Activated T-cell treated with anti-CD3 and anti-CD28 coated beads for 4 hours (primary cell): Measurements from ENCODE around the gene FAM13C.
"Not testable (repeated sequence)": the region's sequence is repeated elsewhere in the genome, so short reads cannot be mapped to it uniquely, and the experiment has no call there.

ENCODE experiments used
- DNase-seq: peaks from one replicate; pipeline ENCODE4 v3.0.0-alpha.2; 2020

FAM13C gene

DNA sequence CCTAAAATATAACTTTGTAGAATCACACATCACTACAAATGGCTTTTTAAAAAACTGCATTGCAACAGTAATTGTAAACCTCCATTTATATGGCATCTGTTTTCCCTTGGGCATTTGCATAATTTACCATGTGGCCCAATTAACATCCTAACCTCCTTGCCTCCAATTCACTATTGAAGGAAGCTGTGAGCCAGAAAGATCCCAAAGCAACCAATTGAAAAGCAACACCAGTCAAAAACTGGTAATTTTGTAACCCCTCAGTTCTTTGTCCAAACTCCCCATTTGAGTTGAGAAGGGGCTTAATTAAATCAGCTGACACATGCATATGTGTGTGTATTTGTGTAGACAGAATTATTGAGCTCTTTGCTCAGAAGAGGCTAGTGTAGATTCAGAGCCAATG lies 90.3 kb downstream of the FAM13C start:
- DNase-seq: no peak

DNA sequence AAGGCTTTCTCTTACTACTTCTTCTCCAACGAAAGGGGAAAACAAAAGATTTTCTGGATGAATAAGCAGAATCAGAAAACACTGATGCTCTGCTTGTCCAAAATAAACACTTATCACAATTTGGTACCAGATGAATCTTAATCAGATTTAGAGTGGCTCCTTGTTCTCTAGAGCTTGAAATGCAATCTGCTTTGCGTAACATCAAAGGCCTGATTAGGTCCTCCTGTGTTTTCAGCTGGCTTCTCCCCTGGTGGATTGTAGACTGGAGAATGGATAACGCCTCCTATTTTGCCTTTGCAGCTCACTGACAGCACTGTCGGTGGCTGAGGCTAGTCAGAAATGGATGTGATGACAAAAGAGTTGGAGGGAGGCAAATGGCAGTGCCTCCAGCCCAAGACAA lies 91.2 kb downstream of the FAM13C start:
- no peak for DNase-seq

DNA sequence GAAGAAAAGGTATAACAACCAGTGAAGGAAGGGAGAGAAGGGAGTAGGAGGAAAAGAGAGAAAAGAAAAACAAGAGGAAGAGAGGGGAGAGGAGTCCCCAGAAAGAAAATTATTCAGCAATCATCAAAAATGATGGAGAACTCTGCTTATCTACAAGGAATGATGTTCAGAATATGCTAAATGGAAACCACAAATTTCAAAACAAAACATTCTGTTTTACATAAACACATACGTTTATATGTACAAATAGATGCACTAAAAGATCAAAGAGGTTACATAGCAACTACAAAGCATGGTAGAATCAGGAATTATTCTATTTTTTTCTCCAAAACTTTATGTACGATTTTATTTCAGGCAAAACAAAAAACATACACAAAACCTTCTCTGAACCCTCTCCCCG lies 91.9 kb downstream of the FAM13C start:
- DNase-seq: no peak

DNA sequence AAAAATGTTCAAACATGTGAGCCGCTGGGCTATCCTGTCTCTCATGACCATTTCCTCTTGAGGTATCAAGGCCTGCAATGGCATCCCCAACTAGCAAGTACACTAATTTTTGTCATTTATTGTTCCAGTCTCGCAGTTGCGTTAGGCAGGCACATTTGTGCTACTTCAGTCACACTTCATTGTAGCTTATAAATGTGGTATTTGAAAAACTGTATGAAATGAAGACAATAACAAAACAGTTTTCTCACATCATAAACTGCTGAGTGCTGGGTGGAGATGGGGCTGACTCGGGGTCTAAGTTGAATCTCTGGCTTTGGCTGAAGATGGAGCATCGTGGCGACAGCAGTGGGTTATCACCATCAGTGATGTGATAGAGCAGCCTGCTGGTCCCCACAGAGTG lies 92.7 kb downstream of the FAM13C start:
- DNase-seq: no peak

DNA sequence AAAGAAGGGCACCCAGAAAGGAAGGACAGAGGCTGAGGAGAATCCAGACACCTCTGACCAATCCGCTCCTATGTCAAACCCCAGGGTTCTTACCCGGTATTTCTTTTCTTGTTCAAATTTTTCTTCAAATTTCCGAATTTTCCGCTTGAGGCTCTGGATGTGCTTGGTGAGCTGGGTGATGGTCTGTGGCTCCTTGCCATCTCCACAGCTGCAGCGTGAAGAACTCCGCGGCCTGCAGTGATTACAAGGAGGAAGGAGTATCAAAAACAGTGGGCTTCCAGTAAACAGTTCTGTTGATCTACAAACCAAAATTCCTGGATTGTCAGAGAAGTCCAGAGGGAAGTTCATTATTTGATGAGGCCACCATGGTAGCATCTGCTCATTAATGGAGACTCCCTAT lies 93.9 kb downstream of the FAM13C start:
- no peak for DNase-seq

DNA sequence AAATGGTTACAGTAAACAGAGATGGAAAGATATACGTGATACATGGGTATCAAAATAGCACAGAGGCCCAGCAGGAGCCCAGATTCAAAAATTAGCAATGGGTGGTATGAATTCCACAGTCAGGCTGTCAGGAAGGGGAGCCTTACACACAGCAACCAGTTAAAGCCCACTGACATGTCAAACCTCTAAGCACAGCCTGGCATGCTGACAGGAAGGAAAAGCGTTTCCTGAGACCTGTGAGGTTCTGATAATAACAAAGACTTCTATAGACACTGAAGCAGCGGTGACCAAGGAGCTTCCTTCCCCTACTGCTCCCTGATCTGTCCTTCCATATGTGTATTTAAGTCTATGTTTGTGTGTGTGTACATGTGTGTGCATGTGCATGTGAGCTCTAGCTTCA lies 96.0 kb downstream of the FAM13C start:
- DNase-seq: no peak

DNA sequence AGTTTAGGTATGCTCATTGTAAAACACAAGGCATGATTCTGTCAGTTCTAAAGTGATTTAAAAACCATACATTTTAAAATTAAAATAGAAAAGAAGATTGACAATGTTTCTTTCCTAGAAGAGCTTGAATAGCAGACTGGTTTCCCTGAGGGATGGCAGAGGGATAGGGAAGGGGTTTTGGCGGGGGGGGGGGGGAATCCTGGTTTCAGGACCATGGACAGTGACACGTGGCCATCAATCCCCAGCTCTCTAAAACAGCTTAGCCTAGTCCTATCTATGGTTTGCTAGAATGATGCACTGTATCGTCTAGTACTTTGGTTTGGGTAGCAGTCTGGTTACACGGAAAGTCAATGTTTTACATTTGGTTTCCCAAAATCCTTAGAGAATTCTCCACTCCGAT lies 97.2 kb downstream of the FAM13C start:
- no peak for DNase-seq

- DNase-seq: no peak
Measured at GRCh38 chr10:59258890-59259289, 103.5 kb downstream of the FAM13C start.

DNA sequence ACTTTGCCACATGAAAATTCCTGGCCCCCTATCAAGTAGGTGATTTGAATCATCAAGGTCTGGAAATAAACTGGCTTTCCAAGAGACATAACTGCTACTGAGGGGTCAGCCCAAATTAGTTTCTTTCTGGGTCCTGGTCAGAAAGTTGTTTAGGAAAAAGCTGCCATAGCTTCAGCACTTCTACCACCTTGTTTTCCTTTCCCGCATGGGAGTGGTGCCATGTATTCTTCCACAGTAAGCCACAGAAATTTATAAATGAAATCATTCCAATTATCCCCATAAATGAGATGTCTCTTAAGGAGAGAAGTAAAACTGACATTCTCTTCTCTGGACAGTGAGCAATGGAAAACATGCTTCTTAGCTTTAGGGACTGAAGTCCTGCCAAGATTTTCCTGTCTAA lies 105.1 kb downstream of the FAM13C start:
- no peak for DNase-seq

DNA sequence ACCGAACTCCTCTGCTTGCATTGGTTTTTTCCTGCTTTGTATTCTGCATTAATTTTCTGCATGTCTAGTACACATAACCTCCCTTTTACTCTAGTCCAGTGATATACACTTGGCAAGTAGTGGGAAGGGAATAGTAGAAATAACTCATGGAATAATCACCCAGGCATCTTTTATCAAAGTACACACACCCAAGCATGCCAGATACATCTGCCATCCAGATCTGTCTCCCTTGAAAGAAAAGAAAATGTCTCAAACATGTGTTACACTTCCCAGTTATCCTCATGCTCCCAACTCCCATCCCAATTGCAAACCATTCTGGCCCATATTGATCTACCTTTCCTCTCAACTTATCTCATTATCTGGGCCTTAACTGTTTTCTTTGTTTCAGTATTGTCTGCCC lies 106.9 kb downstream of the FAM13C start:
- no peak for DNase-seq

DNA sequence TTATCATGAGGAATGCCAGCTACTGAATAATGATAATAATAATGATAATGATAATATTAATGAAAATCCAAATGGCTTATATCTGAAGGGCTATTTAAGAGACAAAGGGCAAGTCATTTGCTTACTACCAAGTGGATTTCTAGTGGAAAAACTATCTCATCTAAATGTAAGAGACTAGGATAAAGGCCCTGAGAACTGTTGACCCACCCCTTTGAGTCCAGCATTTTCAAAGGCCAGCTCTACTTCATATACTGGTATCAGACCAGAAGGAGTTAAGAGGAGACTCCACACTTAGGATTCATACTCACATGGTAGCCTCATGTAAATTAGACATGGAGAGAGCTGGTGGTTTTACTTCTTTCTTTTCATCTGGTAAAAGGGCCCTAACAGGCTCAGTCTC lies 109.9 kb downstream of the FAM13C start:
- no peak for DNase-seq

- DNase-seq: no peak
Measured at GRCh38 chr10:59245686-59246085, 116.7 kb downstream of the FAM13C start.

GRCh38 chr10:59244871-59245270 lies 117.5 kb downstream of the FAM13C start:
- DNase-seq: no peak

DNA sequence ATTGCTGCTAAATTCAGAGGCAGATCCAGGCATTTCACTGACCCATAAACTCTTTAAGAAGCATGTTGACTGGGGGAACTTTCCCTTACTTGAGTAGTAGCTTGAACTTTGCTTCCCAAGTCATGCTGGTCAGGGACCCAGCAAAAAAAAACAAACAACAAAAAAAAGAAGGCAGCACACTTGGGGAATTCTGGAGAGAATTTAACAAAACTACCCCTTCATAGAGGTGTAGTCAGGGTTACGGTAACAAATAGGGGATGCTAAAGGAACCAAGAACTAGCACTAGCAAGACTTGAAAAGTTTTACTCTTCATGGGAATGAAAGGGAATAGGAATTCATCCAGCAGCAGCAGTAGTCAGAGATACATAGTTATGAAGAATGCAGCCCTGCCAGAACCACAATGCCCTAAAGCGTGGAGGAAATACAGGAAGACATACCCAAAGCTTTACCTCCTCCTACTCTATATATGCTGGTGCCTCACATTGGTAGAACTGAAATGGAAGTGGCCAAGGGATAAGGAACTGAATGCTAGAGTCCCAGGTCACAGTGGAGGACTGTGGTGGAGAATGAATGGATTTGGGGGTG lies 118.6 kb downstream of the FAM13C start:
- no peak for DNase-seq

DNA sequence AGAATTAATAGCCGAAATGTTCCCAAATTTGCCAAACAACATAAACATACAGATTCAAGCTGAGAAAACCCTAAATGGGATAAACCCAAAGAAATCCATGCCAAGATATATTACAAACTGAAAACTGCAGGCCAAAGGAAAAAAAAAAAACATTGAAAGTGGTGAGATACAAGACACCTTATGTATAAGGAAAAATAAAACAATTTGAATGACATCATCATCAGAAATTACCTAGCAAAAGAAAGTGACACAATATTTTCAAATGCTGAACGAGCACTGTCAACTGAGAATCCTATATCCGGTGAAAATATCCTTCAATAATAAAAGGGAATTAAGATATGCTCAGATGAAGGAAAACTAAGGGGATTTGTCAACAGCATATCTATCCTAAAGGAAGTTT lies 119.4 kb downstream of the FAM13C start:
- DNase-seq: no peak

GRCh38 chr10:59242057-59242456 lies 120.3 kb downstream of the FAM13C start:
- DNase-seq: no peak

GRCh38 chr10:59240582-59241183 lies 121.7 kb downstream of the FAM13C start:
- DNase-seq: no peak

GRCh38 chr10:59239108-59239507 lies 123.2 kb downstream of the FAM13C start:
- not testable (repeated sequence) for DNase-seq

DNA sequence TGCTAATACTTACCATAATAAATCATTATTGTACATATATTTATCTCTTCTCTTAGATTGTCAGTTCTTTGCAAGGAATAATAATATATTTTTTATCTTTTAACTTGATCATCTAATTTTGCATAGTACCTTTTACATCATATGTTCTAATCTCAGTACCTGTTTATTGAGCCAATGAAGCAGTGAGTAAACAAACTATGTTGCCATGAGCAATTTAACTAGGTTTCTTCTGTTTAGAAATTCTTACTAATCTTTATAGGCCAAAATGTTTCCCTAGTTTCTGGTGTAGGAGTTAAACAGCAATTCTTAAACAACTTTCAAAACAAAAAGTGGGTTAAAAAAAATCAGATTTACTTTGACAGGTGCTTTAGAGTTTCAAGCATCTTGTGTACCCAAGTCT lies 124.6 kb downstream of the FAM13C start:
- no peak for DNase-seq

GRCh38 chr10:59236064-59236697 lies 126.2 kb downstream of the FAM13C start:
- no peak for DNase-seq

DNA sequence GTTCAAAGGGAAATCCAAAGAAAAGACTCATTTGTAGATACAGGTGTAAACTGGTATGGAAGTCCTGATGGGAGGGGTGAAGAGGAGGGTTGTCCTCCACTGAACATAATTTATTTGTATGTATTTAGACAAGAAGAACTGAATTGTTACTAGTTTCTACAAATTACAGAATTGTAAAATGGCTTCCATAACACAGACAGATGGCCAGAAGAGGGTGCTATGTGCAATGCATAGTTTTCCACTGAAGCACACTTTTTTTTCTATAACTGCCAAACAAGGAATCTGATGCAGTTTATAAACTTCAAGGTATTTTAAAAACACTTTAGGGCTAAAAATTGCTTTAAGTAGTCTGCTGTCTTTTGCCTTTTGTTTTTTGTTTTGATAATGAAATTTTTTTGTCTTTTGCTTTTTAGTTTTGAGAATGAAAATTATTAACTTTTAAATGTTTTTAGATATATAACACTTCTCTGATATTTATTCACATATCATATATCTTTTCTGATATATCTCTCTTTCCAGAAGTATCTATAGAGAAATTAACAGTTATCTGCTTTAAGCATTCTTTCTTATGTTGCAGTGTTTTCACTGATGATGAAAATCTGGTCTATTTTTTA lies 127.4 kb downstream of the FAM13C start:
- no peak for DNase-seq

- DNase-seq: no peak
Measured at GRCh38 chr10:59234194-59234593, 128.2 kb downstream of the FAM13C start.

GRCh38 chr10:59229441-59229840 lies 132.9 kb downstream of the FAM13C start:
- DNase-seq: no peak

- no peak for DNase-seq
Measured at GRCh38 chr10:59227136-59227673, 135.1 kb downstream of the FAM13C start.
